ENCODE measurements around the gene PALB2. TPM values are rescaled to one million over a fixed set of nuclear protein-coding genes. Genes with fewer than 3 reads are reported as not detected.
A peak's percentile ranks its signal among the peaks of the same experiment; 100 is the strongest.

The PALB2 gene
- total and polyA plus RNA-seq, 9 of the 15 experiments (the other 6 are each of a cell fraction or from before 2014, with no cell fraction given): 7.0 to 25.8 (median 15.2) TPM

DNA sequence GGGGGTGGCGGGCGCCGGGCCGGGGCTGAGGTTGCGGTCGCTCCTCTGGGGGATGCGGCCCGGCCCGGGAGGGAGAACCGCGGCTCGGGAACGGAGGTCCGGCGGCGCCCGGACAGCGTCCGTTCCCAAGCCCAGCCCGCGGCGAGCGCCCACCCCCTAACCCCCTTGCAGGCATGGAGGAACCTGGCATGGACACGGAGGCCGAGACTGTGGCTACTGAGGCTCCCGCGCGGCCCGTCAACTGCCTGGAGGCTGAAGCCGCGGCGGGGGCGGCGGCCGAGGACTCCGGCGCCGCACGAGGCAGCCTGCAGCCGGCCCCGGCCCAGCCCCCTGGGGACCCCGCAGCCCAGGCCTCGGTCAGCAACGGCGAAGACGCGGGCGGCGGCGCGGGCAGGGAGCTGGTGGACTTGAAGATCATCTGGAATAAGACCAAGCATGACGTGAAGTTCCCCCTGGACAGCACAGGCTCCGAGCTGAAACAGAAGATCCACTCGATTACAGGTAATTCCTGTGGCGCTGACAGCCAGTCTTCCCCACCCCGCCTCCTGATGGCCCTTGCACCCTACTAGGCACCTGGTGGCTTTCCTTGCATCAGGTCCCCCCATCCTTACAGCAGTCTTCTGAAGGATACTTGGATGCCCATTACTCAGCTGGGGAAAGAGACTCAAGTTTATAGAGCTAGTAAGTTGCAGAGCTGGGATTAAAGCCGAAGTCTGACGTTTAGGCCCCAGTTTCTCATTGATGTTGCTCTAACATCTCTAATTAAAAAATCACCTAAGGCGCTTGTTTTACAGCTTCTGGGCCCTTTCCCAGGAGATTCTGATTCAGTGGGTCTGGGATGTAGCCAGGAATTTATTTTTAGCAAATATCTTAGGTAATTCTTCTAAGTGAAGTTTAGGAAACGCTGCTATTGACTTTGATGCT, 83.1 kb downstream of the PALB2 start:
- WGBS (ENCODE audit: insufficient coverage, low coverage, missing lambda C conversion rate): under 1% methylated on average over 37 of the region's 60 CpGs
- no TSS peak for BruUV-seq (replicated peaks)
- TF ChIP-seq IFI16 (CRISPR knock-in tag; IDR thresholded peaks at IDR 0.05) (no peak), STAT5B (CRISPR knock-in tag; IDR thresholded peaks at IDR 0.05) (no peak), HMGN3 (IDR thresholded peaks at IDR 0.05; ENCODE audit: borderline replicate concordance, extremely low read depth, insufficient read length, low read depth, low read length) (no peak), ZNF830 (CRISPR knock-in tag; IDR thresholded peaks at IDR 0.05) (no peak), HIVEP1 (CRISPR knock-in tag; IDR thresholded peaks at IDR 0.05) (0 out of 2 replicates have a peak, but pooled peaks have one; percentile 21), ERF (CRISPR knock-in tag; IDR thresholded peaks at IDR 0.05) (0 out of 2 replicates have a peak, but pooled peaks have one; percentile 37), NONO (IDR thresholded peaks at IDR 0.05; ENCODE audit: low read depth in 2 of 2, low read length in 1 of 2) (peak; percentile 22 to 62; a peak in 3 of 4 replicates), PCBP1 (IDR thresholded peaks at IDR 0.05; ENCODE audit: low read depth, low read length, poor library complexity, severe bottlenecking) (no peak), U2AF1 (optimal IDR thresholded peaks at IDR 0.05; ENCODE audit: low read depth, low read length) (no peak), SAP30 (IDR thresholded peaks at IDR 0.05; ENCODE audit: borderline replicate concordance, insufficient read depth, low read depth, low read length, poor library complexity, severe bottlenecking) (peak; percentile 62), SIN3B (IDR thresholded peaks at IDR 0.05; ENCODE audit: low read depth) (peak; percentile 87), ZNF76 (CRISPR knock-in tag; IDR thresholded peaks at IDR 0.05; ENCODE audit: borderline replicate concordance) (peak; percentile 75; the same call in 1 of the 2 replicates), PPARD (CRISPR knock-in tag; IDR thresholded peaks at IDR 0.05) (no peak), POLR2AphosphoS5 (IDR thresholded peaks at IDR 0.05; ENCODE audit: control insufficient read depth, insufficient read depth, low read depth, low read length) (no peak), E2F3 (CRISPR knock-in tag; IDR thresholded peaks at IDR 0.05) (peak; percentile 62; the same call in 1 of the 2 replicates), KAT2B (IDR thresholded peaks at IDR 0.05; ENCODE audit: low read depth, low read length) (no peak)
- TF ChIP-seq, protein P1, sequence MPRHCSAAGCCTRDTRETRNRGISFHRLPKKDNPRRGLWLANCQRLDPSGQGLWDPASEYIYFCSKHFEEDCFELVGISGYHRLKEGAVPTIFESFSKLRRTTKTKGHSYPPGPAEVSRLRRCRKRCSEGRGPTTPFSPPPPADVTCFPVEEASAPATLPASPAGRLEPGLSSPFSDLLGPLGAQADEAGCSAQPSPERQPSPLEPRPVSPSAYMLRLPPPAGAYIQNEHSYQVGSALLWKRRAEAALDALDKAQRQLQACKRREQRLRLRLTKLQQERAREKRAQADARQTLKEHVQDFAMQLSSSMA (CRISPR knock-in tag; IDR thresholded peaks at IDR 0.05): peak; percentile 11; the same call in 1 of the 2 replicates
- TF ChIP-seq, protein P2, sequence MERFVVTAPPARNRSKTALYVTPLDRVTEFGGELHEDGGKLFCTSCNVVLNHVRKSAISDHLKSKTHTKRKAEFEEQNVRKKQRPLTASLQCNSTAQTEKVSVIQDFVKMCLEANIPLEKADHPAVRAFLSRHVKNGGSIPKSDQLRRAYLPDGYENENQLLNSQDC (CRISPR knock-in tag; IDR thresholded peaks at IDR 0.05): no peak

More for the DNA sequence above, 83.1 kb downstream of the PALB2 start:
- DNase-seq (ENCODE audit: extremely low read depth in 1 of 4, low spot score in 3 of 4) (peak in 2 of 4 experiments; percentile 15 to 40), ATAC-seq (peak; percentile 21), FAIRE-seq (no peak)
- Histone ChIP-seq H4K20me1 (replicated peaks; ENCODE audit: control insufficient read depth, insufficient read depth, low read length) (no peaks in the 10 kb centered on the region), H2AFZ (ENCODE audit: low read depth, low read length) (peak overlapping the region; percentile 71), H3K4me2 (ENCODE audit: insufficient read depth, low read length) (peak overlapping the region; percentile 99), H3K27me3 (ENCODE audit: control insufficient read depth in 2 of 2, insufficient read depth in 2 of 2, low read length in 2 of 2) (no peaks in the 10 kb centered on the region), H3K9me1 (ENCODE audit: control insufficient read depth, insufficient read depth, low read length) (no peaks in the 10 kb centered on the region), H3K4me3 (peak overlapping the region; percentile 97), H3K27ac (ENCODE audit: extremely low read depth, low read depth, low read length) (peak overlapping the region; percentile 92), H3K9me3 (replicated peaks; ENCODE audit: control insufficient read depth, insufficient read depth, low read depth, low read length) (no peaks in the 10 kb centered on the region), H3K36me3 (ENCODE audit: control insufficient read depth, insufficient read depth, low read length) (peaks cover 58% of the 10 kb centered on the region), H3K4me1 (replicated peaks in 1 of 2; ENCODE audit: control insufficient read depth in 2 of 2, insufficient read depth in 2 of 2, low read length in 2 of 2) (peaks cover 8 to 12% of the 10 kb centered on the region in 2 experiments; a peak in 3 of 5 replicates), H3K79me2 (ENCODE audit: control insufficient read depth, insufficient read depth, low read length) (peaks cover 64% of the 10 kb centered on the region), H3K9ac (ENCODE audit: insufficient read depth in 1 of 2, low read depth in 2 of 2, low read length in 2 of 2) (peak overlapping the region; percentile 91 to 96)
- intact Hi-C loops (cut with micrococcal nuclease) (loop anchor here (1.0 to 10.0 kb wide), 4 partner anchors 39 to 167 kb away; no protein-coding TSS in a partner anchor), in situ Hi-C loops (cut with MboI) (no loop called here)
- CTCF ChIA-PET (ENCODE audit: low intra/inter-chr PET ratio): interaction anchor here (1.6 to 1.7 kb wide), 2 partner anchors 38 to 376 kb away, joined by 4 read pairs; partner anchors contain the start of genes NDUFAB1 and SCNN1G
- POLR2A ChIA-PET: interaction anchor here (0.6 to 2.2 kb wide), 20 partner anchors 10 to 947 kb away, joined by 3 to 19 read pairs (median 3); partner anchors contain the start of genes COG7 and NDUFAB1

Measured in K562 (cell line).